Measurements from ENCODE around the gene STK10. TPM values are rescaled to one million over a fixed set of nuclear protein-coding genes. Genes with fewer than 3 reads are reported as not detected.

Gene STK10
- total RNA-seq, 1 donor from 2014 or later = 12.6 TPM

DNA sequence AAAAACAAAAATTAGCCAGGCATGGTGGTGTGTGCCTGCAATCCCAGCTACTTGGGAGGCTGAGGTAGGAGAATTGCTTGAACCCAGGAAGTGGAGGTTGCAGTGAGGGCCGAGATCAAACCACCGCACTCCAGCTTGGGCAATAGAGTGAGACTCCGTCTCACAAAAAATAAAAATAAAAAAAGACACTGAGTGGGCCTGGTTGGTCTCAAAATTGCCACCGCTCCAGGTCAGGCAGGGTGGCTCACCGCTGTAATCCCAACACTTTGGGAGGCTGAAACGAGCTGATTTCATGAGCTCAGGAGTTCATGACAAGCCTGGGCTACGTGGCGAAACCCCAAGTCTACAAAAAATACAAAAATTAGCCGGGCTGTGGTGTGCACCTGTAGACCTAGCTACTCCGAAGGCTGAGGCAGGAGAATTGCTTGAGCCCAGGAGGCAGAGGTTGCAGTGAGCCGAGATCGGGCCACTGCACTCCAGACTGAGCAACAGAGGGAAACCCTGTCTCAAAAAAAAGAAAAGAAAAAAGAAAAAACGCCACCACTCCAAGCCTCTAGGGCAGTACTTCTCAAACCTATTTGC is 1.8 kb downstream of the STK10 start:
- DNase-seq (ENCODE audit: low read depth) (no peak), FAIRE-seq (no peak)
- no peaks in the 10 kb centered on the region for H3K27me3 ChIP-seq (ENCODE audit: control insufficient read depth, insufficient read depth, low read length)
- TF ChIP-seq, protein P1, sequence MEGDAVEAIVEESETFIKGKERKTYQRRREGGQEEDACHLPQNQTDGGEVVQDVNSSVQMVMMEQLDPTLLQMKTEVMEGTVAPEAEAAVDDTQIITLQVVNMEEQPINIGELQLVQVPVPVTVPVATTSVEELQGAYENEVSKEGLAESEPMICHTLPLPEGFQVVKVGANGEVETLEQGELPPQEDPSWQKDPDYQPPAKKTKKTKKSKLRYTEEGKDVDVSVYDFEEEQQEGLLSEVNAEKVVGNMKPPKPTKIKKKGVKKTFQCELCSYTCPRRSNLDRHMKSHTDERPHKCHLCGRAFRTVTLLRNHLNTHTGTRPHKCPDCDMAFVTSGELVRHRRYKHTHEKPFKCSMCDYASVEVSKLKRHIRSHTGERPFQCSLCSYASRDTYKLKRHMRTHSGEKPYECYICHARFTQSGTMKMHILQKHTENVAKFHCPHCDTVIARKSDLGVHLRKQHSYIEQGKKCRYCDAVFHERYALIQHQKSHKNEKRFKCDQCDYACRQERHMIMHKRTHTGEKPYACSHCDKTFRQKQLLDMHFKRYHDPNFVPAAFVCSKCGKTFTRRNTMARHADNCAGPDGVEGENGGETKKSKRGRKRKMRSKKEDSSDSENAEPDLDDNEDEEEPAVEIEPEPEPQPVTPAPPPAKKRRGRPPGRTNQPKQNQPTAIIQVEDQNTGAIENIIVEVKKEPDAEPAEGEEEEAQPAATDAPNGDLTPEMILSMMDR (IDR thresholded peaks at IDR 0.05; ENCODE audit: insufficient read depth, low read length, severe bottlenecking) = no peak
- H3K36me3 ChIP-seq (ENCODE audit: control insufficient read depth, insufficient read depth, low read length) = no peaks in the 10 kb centered on the region
- no peak overlapping the region for H3K4me3 ChIP-seq (ENCODE audit: low read depth, low read length)

DNA sequence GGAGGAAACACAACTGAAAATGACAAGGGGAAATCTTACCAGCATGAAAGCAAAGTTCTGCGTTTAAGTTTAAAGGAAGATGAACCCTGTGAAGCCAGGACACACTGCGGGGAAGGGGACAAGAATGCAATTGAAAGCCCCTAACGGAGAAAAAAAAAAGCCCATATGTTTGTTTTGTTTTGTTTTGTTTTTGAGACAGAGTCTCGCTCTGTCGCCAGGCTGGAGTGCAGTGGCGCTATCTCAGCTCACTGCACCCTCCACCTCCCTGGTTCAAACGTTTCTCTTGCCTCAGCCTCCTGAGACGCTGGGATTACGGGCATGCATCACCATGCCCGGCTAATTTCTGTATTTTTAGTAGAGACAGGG is 2.9 kb downstream of the STK10 start:
- TF ChIP-seq, protein P1 (IDR thresholded peaks at IDR 0.05; ENCODE audit: insufficient read depth, low read length, severe bottlenecking) = no peak
- DNase-seq (ENCODE audit: low read depth) (no peak), FAIRE-seq (no peak)
- no peaks in the 10 kb centered on the region for H3K36me3 ChIP-seq (ENCODE audit: control insufficient read depth, insufficient read depth, low read length)
- H3K4me3 ChIP-seq (ENCODE audit: low read depth, low read length) = no peak overlapping the region
- no peaks in the 10 kb centered on the region for H3K27me3 ChIP-seq (ENCODE audit: control insufficient read depth, insufficient read depth, low read length)

DNA sequence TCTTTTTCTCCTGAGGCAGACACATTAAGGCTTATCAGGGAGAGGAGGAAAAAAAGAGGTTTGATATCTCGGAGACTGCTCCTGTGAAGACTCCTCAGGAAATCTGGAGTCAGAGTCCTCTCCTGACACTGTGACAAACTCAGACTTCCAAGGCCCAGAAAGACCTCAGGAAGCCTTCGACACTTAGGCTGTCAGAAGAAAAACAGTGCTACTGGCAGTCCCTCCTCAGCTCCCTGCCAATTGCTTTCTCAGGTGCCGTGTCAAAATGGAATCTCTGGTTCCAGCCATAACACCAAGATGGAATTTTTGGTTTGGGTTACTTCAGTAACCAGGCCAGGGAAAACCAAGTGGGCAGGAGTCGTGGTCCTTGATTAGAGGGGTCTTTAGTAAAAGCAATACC is 4.1 kb downstream of the STK10 start:
- Histone ChIP-seq H3K4me3 (ENCODE audit: low read depth, low read length) (no peak overlapping the region), H3K36me3 (ENCODE audit: control insufficient read depth, insufficient read depth, low read length) (no peaks in the 10 kb centered on the region), H3K27me3 (ENCODE audit: control insufficient read depth, insufficient read depth, low read length) (no peaks in the 10 kb centered on the region)
- FAIRE-seq (no peak), DNase-seq (ENCODE audit: low read depth) (no peak)
- TF ChIP-seq, protein P1 (IDR thresholded peaks at IDR 0.05; ENCODE audit: insufficient read depth, low read length, severe bottlenecking) = no peak

DNA sequence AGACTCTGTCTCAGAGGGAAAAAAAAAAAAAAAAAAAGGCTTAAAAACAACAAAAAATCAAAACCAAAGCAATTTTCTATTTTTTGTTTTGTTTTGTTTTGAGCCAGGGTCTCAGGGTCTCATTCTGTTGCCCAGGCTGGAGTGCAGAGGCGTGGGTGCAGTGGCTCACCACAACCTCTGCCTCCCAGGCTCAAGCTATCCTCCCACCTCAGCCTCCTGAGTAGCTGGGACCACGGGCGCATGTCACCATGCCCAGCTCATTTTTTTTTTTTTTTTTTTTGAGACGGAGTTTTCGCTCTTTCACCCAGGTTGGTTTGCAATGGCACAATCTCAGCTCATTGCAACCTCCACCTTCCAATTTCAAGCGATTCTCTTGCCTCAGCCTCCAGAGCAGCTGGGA is 5.7 kb downstream of the STK10 start:
- DNase-seq (ENCODE audit: low read depth) (no peak), FAIRE-seq (no peak)
- H3K36me3 ChIP-seq (ENCODE audit: control insufficient read depth, insufficient read depth, low read length) = no peaks in the 10 kb centered on the region
- H3K4me3 ChIP-seq (ENCODE audit: low read depth, low read length) = no peak overlapping the region
- H3K27me3 ChIP-seq (ENCODE audit: control insufficient read depth, insufficient read depth, low read length) = no peaks in the 10 kb centered on the region
- TF ChIP-seq, protein P1 (IDR thresholded peaks at IDR 0.05; ENCODE audit: insufficient read depth, low read length, severe bottlenecking) = no peak

DNA sequence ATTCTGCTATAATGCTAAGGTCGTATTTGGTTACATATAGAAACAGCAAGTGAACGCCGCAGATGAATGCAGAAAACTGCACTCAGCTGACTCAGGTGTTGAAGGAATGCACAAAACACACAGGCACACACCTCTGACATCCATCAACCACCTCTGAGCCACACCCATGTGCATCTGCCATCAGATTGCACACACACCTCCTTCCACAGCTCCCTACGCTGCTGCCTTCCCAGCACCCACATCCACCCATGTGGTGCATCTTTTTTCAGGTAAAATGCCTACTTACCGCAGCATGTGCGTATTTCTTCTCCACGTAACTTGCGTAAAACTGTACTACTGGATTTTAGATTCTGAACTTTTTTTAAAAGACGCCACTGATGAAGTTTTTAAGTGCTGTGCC is 7.1 kb downstream of the STK10 start:
- FAIRE-seq (no peak), DNase-seq (ENCODE audit: low read depth) (no peak)
- H3K4me3 ChIP-seq (ENCODE audit: low read depth, low read length) = no peak overlapping the region
- H3K36me3 ChIP-seq (ENCODE audit: control insufficient read depth, insufficient read depth, low read length) = no peaks in the 10 kb centered on the region
- TF ChIP-seq, protein P1 (IDR thresholded peaks at IDR 0.05; ENCODE audit: insufficient read depth, low read length, severe bottlenecking) = no peak
- H3K27me3 ChIP-seq (ENCODE audit: control insufficient read depth, insufficient read depth, low read length) = no peaks in the 10 kb centered on the region
